ENCODE measurements around the gene CCM2. TPM values are rescaled to one million over a fixed set of nuclear protein-coding genes. Genes with fewer than 3 reads are reported as not detected.

CCM2 gene
- polyA plus RNA-seq, 4 donors: 24.9 to 30.3 (median 28.0) TPM

DNA sequence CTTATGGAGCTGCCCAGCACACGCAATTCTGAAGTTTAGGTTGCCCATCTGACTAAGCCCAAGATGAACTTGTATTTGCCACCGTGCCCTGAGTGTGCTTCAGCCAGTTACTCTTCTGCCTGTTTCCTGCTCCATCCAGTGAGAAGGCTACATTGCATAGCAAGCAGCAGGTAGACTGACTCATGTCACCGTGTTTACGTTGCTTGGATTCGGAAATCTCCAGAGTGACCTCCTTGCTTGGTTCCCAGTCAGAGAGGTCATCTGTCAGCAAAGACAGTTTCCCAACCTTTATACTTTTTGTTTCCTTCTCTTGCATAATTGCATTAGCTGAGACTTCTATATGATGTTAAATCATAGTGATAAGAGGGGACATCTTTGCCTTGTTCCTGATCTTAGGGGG lies 57.9 kb downstream of the CCM2 start:
- no peak for DNase-seq (ENCODE audit: low read depth in 4 of 4, low spot score in 3 of 4)

DNA sequence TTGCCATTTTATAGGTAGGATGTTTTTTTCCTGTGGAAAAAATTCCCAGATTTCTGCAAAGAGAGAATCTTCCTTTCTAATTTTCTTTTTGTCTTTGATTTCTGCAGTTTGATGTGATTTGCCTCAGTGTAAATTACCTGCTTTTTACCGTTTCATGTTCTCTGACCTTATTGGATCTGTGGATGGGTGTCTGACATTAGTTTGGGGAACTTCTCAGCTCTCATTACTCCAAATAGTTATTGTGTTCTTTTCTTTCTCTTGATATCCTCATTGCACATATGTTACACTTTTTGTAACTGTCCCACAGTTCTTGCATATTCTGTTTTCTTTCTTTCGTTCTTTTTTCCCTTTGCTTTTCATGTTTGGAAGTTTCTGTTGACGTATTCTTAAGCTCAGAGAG lies 60.3 kb downstream of the CCM2 start:
- DNase-seq (ENCODE audit: low read depth in 4 of 4, low spot score in 3 of 4): no peak

DNA sequence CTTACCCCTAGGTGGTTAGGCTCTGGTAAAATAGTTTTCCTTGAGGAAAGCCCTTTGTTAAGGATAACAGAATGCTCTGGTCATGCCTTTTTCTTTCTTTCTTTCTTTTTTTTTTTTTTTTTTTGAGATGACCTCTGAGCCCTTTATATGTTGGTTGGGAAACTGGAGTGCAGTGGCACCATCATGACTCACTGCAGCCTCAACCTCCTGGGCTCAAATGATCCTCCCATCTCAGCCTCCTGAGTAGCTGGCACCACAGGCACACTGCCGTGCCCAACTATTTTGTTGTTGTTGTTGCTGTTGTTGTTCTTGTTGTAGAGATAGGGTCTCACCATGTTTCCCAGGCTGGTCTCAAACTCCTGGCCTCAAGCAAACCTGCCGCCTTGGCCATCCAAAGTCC lies 61.4 kb downstream of the CCM2 start:
- no peak for DNase-seq (ENCODE audit: low read depth in 4 of 4, low spot score in 3 of 4)

DNA sequence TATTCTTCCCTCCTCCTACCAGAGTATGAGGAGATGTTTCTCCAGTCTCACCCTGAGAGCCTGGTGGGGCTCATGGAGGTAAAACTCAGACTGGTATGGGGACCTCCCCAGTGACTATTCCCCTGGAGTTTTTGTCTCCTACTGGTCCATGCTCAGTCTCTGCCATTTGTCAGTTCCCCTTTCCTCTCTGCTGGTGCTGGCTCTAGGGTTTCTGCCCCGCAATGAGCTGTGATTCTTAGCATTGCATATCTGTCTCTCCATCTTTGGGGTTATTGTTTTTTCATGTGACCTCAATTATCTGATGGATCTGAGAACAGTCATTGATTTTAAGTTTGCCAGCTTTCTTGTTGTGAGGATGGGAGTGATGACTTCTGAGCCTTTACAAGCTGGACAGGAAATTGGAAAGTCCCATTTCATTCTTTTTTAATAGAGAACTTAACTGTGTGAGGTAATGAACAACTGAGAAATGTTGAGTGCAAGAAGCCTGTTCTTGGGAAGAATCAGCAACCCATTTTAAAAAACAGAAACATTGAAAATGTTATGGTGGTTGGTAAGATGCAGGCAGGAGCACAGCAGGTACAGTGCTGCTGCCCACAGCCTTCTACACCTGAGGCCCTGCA lies 61.9 kb downstream of the CCM2 start:
- DNase-seq (ENCODE audit: low read depth in 4 of 4, low spot score in 3 of 4): no peak

DNA sequence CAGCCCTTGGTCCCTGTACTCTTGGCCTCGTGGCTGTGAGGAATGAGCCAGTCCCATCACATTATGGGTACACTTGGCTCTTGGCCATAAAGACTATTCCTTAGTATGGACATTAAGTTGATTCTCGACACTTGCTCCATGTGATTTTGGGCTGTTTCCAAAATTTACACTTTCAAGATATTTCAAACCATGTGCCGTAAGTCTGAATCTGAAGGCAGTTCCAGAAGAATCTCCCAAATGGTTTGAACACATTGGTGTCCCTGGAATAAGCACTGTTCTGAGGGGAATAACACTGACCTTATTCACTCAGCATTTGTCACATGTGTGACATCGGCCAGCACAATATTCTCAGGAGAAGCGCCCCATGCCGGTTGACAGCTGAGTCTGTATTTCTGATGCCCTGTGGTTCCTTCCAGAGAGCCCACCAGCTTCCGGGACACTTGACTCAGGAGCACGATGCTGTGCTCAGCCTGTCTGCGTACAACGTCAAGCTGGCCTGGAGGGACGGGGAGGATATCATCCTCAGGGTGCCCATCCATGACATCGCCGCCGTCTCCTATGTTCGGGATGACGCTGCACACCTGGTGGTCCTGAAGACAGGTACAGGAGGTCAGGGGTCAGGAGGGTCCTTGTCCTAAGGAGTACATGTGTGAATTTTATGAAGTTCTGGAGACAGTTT lies 64.2 kb downstream of the CCM2 start:
- DNase-seq (ENCODE audit: low read depth in 4 of 4, low spot score in 3 of 4): no peak

DNA sequence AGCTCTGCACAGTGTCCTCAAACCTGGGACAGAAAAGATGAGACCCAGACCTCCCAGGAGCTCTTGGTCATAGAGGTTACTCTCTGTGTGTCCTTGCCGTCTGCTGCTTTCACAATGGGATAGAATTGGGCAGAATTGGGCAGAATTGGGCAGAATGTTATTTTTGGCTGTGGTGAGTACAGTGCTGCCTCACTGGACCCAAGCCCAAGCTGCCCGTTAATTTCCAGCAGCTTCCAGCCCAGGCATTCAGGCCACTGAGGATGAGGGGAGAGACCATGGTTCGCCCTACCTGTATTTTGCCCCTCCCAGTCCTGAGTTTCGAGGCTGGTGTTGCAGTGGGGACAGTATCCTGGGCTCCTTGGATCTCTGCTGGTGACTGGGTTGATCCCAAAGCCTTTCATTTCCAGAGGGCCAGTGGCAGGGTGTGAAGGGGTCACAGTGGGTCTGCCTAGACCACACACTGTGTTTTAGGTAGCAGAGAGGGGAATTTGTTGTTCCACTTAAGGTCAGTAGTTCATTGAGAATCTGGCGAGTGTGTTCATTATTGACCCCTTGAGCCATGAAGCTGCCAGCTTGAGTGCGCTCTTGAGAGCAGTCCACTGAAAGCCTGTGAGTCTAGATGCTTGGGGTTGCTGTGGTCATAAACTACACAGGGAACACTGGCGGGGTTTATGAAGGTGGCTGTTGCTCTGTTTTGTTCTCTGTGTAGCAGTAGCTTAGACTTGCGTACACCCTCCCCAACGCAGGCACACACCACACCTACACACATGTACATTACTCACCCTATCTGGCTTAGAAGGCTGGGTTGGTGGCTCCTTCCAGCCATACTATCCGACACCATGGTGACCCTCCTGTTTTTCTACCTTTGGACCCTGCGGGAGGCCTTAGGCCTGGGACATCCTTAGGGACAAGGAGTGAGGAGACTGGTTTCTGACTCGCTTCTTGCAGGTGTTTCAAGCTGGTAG lies 65.3 kb downstream of the CCM2 start:
- DNase-seq (ENCODE audit: low read depth in 4 of 4, low spot score in 3 of 4): no peak

DNA sequence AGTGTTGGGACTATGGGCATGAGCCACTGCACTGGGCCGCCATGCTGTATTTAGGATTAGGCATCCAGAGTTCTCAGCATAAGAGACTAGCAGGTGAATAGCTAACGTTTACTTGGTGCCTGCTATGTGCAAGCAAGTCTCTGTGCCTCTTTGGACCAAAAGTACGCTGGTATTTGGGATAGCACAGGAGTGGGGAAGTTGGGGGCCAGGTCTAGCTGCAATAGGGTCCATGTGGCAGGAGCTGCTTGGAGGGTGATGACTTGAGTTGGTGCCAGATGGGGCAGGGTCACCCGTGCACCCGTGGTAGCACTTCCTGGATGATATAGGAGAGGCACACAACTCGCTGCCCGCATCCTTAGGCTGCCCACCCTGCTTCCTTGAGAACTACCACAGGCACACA lies 66.4 kb downstream of the CCM2 start:
- DNase-seq (ENCODE audit: low read depth in 4 of 4, low spot score in 3 of 4): no peak

DNA sequence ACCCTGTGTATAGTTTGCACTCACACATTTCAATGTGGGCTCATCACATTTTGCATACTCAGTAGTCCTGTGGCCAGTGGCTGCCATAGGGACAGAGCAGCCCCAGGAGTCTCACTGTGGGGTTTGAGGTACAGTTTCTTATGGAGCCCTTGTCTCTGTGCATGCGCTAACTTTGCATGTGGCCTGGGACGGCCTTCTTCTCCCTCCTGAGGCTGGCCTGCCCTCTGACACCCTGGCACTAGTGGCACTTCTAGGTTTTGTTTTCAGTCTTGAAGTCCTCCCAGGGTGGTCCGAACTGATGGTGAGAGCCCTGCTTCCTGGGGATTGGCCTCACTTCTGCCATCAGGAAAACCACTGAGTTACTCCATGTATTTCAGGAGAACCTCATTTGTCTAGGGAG lies 67.6 kb downstream of the CCM2 start:
- no peak for DNase-seq (ENCODE audit: low read depth in 4 of 4, low spot score in 3 of 4)

DNA sequence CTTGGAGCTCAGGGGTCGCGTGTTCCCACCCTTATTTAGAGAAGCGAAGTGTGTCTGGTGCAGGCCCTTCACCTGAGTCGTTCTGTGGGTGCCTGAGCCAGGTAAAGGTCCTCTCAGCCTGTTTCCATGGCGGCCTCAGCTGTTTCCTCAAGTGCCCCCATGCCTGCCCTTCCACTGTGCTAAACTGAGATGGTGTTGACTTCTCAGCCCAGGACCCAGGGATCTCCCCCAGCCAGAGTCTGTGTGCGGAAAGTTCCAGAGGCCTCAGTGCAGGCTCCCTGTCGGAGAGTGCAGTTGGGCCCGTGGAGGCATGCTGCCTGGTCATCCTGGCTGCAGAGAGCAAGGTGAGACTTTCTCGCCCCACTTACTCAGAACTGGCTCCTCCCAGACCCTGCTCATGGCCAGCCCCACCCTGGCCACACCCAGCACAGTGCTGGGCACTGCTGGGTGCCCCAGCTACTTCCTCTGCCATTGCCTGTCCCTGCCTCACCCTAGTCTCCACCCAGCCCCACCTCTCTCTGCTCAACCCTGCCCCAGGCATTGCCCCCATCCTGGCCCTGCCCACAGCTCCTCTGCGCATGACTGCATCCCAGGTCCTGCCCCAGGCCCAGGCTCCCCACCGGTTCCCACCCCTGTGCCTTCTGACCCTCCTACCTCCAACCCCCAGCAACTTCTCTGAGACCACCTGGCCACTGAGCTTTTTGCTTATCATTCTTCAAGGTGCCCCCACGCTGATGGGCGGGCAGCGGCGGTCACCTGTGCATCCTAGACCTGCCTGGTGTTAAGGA lies 68.4 kb downstream of the CCM2 start:
- DNase-seq (ENCODE audit: low read depth in 4 of 4, low spot score in 3 of 4): no peak

DNA sequence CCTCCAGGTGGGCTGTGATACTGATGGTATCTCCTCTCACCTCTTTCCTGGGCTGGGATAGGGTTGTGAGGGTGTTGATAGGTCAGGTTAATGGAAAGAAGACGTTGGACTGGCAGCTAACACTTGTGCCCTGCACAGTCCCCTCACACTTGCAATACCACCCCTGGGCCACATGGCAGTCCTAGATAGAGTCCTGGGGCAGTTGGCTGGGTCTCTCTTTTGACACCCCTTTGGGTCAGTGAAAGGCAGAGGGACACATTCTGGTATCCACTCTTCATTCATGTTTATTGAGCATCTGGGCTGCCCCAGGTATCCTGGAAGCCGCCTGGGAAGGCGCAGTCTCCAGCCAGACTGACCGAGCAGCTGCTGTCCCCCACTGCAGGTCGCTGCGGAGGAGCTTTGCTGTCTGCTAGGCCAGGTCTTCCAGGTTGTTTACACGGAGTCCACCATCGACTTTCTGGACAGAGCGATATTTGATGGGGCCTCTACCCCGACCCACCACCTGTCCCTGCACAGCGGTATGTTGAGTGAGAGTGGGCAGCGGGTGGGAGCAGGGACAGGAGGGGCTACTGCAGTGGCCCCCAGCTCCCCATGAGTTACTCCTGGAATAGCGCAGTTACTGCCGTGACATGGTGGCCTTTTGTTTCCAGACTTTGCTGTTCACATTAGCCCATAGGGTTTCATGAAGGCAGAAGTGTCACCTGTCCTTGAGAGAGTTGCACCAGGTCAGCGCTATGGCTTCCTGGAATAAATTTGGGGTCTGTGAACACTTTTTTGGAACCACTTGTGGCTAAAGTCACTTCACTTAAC lies 69.6 kb downstream of the CCM2 start:
- DNase-seq (ENCODE audit: low read depth in 4 of 4, low spot score in 3 of 4): no peak

DNA sequence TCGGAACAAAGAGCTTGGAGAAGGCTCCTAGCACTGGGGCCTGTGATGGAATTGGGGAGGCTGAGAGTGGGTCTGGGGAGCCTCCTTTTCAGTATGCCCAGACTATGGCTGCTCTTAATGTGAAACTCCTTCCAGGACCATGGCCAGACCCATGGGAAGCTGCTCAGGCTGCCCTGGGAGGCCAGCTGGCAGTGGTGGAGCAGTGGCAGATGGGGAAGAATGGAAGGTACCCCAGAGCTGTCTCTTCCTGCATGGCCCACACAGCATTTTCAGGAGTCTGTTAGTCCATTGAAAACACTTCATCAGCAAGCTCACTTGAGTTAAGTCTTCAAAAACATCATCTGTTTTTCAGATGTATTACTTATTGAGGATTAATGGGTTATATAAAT lies 70.2 kb downstream of the CCM2 start:
- no peak for DNase-seq (ENCODE audit: low read depth in 4 of 4, low spot score in 3 of 4)

DNA sequence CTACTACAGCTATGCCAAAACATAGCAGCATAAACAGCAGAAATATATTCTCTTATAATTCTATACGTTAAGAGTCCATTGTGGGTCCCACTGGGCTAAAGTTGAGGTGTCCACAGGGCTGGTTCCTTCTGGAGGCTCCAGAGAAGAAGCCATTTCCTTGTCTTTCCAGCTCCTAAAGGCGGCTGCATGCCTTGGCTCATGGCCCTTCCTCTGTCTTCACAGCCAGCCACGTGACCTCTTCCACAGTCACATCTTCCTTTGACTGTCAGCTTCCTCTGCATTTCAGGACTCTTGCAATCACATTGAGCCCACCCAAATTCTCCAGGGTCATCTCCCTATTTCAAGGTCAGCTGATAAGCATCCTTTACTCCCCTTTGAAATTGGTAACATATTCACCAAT lies 71.5 kb downstream of the CCM2 start:
- DNase-seq (ENCODE audit: low read depth in 4 of 4, low spot score in 3 of 4): no peak

DNA sequence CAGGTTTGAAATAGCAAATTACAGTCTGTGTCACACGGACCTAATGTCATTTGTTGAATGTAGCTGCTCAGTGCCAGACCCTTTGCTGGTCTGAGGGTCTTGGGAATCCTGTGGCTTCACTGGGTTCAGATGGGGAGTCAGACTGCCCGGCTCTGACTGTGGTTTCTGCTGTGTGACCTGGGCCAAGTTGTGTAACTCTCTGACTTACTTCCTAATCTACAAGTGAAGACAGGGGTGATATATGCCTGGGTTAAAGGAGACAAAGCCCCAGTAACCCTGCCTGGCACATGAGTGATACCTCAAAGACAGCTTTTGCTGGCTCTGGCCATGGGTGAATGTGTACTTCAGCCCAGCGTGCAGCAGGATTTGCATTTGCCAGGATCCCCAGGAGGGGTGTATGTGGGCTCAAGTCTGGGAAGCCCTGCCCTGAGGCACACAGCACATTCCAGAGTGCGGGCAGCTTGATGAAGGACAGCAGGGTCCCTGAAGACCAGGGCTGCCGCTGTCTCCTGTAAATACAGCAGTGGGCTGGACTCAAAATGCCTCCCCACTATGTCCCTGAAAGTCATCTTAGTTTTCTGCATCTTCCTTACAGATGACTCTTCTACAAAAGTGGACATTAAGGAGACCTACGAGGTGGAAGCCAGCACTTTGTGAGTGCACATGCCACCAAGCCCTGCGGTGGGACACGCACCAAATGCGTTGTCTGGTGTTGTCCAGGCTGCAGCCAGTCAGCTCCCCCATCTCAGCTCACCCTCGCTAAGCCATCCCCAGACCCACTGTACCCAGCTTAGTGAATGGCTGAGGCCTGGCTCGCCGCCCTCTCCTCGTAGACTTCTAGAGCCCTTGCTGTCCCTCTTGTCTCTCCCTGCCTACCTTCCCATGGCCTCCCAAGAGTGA lies 72.4 kb downstream of the CCM2 start:
- DNase-seq (ENCODE audit: low read depth in 4 of 4, low spot score in 3 of 4): no peak

DNA sequence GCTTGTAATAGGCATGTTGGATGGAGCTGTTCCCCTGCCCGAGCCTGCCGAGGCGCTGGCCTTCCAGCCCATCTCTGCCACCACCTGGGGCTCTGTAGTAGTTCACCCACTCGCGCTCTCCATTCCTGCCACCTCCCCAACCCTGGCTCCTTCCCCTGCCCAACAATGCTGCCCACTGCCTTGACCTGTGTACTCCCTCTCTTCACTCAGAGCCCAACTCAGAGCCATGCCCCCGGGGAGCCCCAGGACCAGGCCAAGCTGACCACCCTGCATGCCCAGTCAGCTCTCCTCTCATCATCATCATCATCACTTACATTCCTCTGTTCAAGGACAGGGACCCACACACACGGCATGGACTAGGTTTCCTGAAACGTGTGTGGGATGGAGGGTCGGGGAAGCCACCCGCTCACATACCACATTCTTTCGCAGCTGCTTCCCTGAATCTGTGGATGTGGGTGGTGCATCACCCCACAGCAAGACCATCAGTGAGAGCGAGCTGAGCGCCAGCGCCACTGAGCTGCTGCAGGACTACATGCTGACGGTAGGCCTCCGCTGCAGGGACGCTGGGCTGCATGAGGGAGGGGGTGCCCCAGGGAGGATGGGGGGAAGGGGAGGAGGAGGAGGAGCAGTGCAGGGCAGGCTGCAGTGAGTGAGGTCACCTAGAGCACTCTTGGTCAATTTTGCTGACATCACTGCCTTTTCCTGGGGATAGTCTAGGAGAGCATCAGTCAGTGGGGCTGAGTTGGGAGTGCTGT lies 73.2 kb downstream of the CCM2 start:
- DNase-seq (ENCODE audit: low read depth in 4 of 4, low spot score in 3 of 4): no peak

DNA sequence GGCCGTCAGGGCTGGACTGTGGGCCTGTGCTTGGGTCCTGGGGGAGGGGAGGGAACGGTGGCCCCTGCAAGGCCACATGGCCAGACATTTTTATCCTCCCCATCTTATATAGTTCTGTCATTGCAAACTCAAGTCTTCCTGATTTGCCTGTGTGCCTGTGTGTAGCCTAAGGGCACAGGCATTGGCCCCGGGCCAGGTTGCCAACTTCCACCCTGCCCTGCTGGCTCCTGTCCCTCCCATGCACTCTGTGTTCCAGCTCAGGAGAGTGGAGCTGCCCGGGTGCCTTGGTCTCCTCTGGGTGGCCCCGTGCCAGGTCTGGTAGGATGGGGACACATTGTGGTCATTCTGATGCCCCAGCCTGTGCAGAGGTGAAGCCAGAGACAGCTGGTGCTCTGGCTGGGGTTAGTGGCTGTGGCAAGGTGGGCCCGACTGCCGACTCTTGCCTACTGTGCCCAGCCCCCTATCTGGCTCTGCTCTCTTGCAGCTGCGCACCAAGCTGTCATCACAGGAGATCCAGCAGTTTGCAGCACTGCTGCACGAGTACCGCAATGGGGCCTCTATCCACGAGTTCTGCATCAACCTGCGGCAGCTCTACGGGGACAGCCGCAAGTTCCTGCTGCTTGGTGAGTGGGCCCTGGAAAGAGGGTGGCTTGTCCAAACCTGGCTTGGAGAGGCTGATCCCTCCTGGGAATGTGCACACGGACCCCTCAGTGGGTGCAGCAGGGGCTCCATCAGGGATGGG lies 74.0 kb downstream of the CCM2 start:
- no peak for DNase-seq (ENCODE audit: low read depth in 4 of 4, low spot score in 3 of 4)

DNA sequence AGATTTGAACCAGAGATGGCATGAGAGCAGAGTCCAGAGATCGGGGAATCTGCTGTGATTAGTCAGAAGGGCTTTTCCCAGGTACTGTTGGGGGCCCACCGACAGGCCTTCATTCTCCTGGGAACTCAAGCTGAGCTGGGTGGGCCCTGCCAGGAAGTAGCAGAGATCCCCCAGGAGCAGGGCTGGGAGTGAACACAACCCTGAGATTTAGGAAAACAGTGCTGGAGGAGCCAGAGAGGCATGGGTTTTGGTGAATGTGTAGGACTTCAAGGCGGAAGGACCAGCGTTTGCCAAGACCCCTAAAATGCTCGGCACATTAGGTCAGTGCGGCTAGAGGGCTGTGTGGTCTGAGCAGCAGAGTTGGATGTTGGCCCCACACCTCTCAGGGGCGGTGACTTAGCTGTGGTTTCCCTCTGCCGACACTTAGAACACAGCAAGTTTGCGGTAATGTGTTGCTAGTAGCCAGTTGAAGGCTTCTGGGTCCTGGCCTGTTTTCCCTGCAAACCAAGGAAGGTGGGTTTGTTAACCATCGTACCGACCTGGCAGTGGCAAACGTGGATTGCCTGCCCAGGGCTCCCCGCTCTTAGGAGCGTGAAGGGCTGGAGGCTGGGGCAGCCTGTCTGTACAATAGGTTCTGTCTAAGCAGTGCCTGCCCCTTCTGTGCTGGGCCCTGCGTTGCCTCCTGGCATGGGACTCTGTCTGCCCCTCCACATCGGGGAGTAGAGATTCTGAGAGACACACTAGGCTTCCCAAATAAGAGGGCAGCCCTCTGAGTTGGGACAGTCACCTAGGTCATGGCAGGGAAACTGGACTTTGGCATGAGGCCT lies 74.7 kb downstream of the CCM2 start:
- DNase-seq (ENCODE audit: low read depth in 4 of 4, low spot score in 3 of 4): no peak

DNA sequence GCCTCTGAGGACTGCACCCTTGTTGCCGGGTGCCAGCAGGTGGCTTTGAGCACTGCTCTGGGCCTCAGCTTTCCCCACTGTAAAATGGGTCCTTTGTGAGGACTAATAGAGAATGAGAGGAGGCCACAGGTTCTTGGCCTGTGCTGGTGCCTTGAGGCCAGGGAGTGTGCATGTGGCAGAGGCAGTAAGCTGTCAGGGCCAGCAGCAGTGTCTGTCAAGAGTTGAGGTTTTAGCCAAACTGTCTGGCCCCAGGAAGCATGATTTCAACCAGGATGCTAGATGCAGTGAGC lies 75.3 kb downstream of the CCM2 start:
- DNase-seq (ENCODE audit: low read depth in 4 of 4, low spot score in 3 of 4): no peak

Measured in left renal pelvis (tissue), 4 donors.